Measurements from ENCODE around the gene ACACB.

DNA sequence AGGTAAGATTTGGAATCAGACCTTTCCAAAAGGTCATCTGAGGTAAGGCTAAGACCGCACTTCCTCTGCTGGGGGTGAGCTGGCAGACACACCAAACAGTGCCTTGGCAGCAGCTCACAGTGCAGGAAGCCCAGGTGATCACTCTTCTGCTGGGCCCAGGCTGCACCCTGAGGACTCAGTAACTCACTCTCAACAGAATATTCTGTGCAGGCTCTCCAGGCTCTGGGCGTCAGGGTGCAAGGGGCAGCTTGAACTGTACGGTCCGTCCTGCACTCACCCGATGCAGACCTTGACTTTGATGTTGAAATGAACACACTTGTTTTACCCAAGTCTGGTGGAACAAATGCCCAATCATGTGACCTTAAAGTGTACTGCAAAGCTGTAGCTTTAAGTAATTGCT lies 29.1 kb upstream of the ACACB start:
- TF ChIP-seq EP300 (IDR thresholded peaks at IDR 0.05; ENCODE audit: low read depth) = no peak
- TF ChIP-seq POLR2AphosphoS5 (IDR thresholded peaks at IDR 0.05) = no peak
